Mesothelial cell of epicardium (in vitro differentiated cells): ENCODE results near the gene KLC4. TPM values are rescaled to one million over a fixed set of nuclear protein-coding genes. Genes with fewer than 3 reads are reported as not detected.

Experiments used
- DNase-seq, 2 experiments: peaks; one replicate each; pipeline ENCODE4 v3.0.0; 2021; ENCODE audit warnings: low spot score in 2 of 2; ENCODE audit not compliant: unreplicated experiment in 2 of 2
- H3K27ac Mint-ChIP-seq: 2 replicates; pipeline ENCODE4 v1.8.0; 2021; ENCODE audit warnings: mixed read lengths
- H3K27me3 Mint-ChIP-seq: 2 replicates; pipeline ENCODE4 v1.8.0; 2021; ENCODE audit warnings: low read depth, mixed read lengths
- H3K36me3 Mint-ChIP-seq: 2 replicates; pipeline ENCODE4 v1.8.0; 2021; ENCODE audit warnings: mixed read lengths
- H3K4me1 Mint-ChIP-seq: 2 replicates; pipeline ENCODE4 v1.8.0; 2021; ENCODE audit warnings: mixed read lengths
- H3K4me3 Mint-ChIP-seq: 2 replicates; pipeline ENCODE4 v1.8.0; 2021; ENCODE audit warnings: mild to moderate bottlenecking, moderate library complexity, mixed read lengths
- H3K9me3 Mint-ChIP-seq: 2 replicates; pipeline ENCODE4 v1.8.0; 2021; ENCODE audit warnings: mixed read lengths
- total RNA-seq: library from RNA; stranded (reverse); gene quantifications from 3 replicates; pipeline ENCODE4 v1.2.1, GENCODE V29; 2021
- TF ChIP-seq, protein P1 (sequence below): fragments of 200-600 bp; sonication (generic); IDR thresholded peaks from one replicate; pipeline ENCODE4 v1.5.0; 2021; ENCODE audit warnings: antibody characterized with exemption; ENCODE audit not compliant: unreplicated experiment

The KLC4 gene
- total RNA-seq, 1 donor from 2014 or later: 69.0 TPM

GRCh38 chr6:43060034-43060754 is 763 bp downstream of the KLC4 start:
- peak overlapping the region; percentile 98 for H3K27ac Mint-ChIP-seq
- peak overlapping the region; percentile 98 for H3K4me3 Mint-ChIP-seq
- peaks cover 29% of the 10 kb centered on the region for H3K36me3 Mint-ChIP-seq
- no peaks in the 10 kb centered on the region for H3K9me3 Mint-ChIP-seq
- no peaks in the 10 kb centered on the region for H3K27me3 Mint-ChIP-seq
- no peak for DNase-seq
- peaks cover 28% of the 10 kb centered on the region for H3K4me1 Mint-ChIP-seq
- TF ChIP-seq, protein P1, sequence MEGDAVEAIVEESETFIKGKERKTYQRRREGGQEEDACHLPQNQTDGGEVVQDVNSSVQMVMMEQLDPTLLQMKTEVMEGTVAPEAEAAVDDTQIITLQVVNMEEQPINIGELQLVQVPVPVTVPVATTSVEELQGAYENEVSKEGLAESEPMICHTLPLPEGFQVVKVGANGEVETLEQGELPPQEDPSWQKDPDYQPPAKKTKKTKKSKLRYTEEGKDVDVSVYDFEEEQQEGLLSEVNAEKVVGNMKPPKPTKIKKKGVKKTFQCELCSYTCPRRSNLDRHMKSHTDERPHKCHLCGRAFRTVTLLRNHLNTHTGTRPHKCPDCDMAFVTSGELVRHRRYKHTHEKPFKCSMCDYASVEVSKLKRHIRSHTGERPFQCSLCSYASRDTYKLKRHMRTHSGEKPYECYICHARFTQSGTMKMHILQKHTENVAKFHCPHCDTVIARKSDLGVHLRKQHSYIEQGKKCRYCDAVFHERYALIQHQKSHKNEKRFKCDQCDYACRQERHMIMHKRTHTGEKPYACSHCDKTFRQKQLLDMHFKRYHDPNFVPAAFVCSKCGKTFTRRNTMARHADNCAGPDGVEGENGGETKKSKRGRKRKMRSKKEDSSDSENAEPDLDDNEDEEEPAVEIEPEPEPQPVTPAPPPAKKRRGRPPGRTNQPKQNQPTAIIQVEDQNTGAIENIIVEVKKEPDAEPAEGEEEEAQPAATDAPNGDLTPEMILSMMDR: no peak

DNA sequence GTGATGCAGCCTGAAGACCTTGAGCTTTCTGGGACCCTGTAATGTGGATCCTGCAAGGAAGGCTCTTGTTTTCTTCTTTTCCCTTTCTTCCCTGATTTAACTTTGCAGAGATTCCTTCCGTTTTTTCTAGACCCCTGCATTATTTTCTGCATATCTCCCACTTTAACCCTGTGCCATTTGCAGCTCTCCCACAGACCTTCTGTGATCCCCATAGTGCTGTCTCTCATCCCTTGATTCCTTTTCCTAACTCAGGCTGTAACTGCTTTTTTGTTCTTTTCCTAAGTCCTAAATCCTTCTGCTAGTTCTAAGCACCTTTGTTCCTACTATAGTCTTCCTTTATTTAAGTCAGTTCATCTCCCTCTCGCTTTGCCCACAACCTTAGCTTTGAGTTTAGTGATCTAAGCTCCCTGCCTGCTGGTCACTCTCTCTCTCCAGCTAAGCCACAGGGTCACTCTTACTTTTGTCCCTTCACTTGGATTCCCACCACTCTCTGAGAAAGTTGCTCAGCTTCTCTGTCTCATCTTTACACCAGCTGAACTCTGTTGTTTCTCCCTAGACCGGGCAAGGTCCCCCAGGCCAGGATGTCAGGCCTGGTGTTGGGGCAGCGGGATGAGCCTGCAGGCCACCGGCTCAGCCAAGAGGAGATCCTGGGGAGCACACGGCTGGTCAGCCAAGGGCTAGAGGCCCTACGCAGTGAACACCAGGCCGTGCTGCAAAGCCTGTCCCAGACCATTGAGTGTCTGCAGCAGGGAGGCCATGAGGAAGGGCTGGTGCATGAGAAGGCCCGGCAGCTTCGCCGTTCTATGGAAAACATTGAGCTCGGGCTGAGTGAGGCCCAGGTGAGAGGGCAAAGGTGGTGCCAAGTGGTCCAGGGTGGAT is 1.6 kb downstream of the KLC4 start:
- DNase-seq: no peak
- TF ChIP-seq, protein P1: no peak
- peak overlapping the region; percentile 98 for H3K27ac Mint-ChIP-seq

GRCh38 chr6:43061861-43062260 is 2.4 kb downstream of the KLC4 start:
- peaks cover 29% of the 10 kb centered on the region for H3K36me3 Mint-ChIP-seq
- H3K4me3 Mint-ChIP-seq: peak overlapping the region; percentile 98
- H3K27ac Mint-ChIP-seq: peak overlapping the region; percentile 24
- H3K9me3 Mint-ChIP-seq: no peaks in the 10 kb centered on the region
- peaks cover 28% of the 10 kb centered on the region for H3K4me1 Mint-ChIP-seq
- H3K27me3 Mint-ChIP-seq: no peaks in the 10 kb centered on the region
- TF ChIP-seq, protein P1: no peak
- no peak for DNase-seq

More for the DNA sequence above, 1.6 kb downstream of the KLC4 start:
- Mint-ChIP-seq H3K9me3 (no peaks in the 10 kb centered on the region), H3K36me3 (peaks cover 26% of the 10 kb centered on the region), H3K4me1 (peaks cover 28% of the 10 kb centered on the region), H3K27me3 (no peaks in the 10 kb centered on the region), H3K4me3 (peak overlapping the region; percentile 98)

DNA sequence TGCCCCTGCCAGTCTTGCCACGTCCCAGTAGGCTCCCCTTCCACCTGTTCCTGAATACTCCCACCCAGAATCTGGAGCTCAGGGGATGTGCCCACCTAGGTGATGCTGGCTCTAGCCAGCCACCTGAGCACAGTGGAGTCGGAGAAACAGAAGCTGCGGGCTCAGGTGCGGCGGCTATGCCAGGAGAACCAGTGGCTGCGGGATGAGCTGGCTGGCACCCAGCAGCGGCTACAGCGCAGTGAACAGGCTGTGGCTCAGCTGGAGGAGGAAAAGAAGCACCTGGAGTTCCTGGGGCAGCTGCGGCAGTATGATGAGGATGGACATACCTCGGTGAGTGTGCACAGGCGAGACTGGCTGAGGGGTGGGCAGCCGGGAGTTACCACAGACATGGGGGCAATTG is 3.4 kb downstream of the KLC4 start:
- Mint-ChIP-seq H3K4me3 (no peak overlapping the region), H3K9me3 (no peaks in the 10 kb centered on the region), H3K4me1 (peaks cover 28% of the 10 kb centered on the region), H3K27ac (no peak overlapping the region), H3K27me3 (no peaks in the 10 kb centered on the region), H3K36me3 (peaks cover 29% of the 10 kb centered on the region)
- no peak for DNase-seq
- TF ChIP-seq, protein P1: no peak

DNA sequence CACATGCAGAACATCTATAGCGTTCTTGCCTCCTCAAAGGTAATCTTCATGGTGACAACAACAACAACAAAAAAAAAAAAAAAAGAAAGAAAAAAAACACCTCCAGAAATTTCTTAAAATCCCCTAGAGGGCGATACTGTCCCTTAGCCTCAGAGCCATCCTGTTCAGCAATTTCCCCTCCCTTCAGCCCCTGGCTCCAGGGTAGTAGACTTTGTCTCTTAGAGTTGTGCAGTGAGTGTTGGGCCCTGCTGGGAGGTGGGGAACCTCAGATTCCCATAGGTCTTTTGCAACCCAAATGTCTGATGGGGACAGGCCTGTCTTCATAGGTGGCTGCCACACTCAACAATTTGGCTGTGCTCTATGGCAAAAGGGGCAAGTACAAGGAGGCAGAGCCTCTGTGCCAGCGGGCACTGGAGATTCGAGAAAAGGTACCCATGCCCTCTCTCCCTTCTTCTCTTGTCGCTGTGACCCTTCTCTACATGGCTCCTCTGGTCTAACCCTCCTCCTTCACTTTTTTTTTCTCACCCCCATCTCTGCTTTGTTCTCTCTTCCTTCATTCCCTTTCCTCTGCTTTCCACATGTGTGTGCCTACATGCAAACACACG is 10.7 kb downstream of the KLC4 start:
- Mint-ChIP-seq H3K36me3 (peaks cover 27% of the 10 kb centered on the region), H3K4me3 (no peak overlapping the region), H3K4me1 (peaks cover 18% of the 10 kb centered on the region), H3K27ac (peak overlapping the region; percentile 66), H3K27me3 (no peaks in the 10 kb centered on the region), H3K9me3 (no peaks in the 10 kb centered on the region)
- peak in 1 of 2 experiments; percentile 48 for DNase-seq
- TF ChIP-seq, protein P1: peak; percentile 71
